ENCODE results near the gene C1GALT1.
"Not testable (repeated sequence)": the region's sequence is repeated elsewhere in the genome, so short reads cannot be mapped to it uniquely, and the experiment has no call there.

C1GALT1 gene

DNA sequence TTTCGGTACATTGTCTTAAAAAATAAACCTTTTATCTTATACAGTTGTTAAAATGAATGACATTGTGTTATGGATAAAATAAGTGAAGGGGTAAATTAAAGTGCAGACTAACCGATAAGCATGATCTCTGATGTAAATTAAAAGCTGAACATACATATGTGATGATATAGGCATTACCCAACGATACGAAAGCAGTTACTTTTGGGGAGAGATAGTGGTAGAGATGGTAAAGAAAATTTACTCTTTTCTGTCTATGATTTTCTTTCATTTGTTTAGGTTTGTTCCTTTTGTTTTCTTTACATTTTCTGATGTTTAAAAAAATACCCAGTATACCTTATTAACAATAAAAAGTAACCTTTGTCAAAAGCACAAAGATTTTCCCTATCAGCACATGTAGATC lies 6.4 kb downstream of the C1GALT1 start:
- H3K36me3 ChIP-seq (ENCODE audit: insufficient read depth, low read length) = peaks cover 11% of the 10 kb centered on the region; the same call in 1 of the 2 replicates
- H3K9me3 ChIP-seq (ENCODE audit: insufficient read depth, low read length, severe bottlenecking) = no peaks in the 10 kb centered on the region
- H3K4me1 ChIP-seq (ENCODE audit: insufficient read depth, low read length) = peaks cover 50% of the 10 kb centered on the region
- TF ChIP-seq EZH2 (IDR thresholded peaks at IDR 0.05; ENCODE audit: borderline replicate concordance, low read depth, low read length, severe bottlenecking) = no peak
- TF ChIP-seq, protein P1, sequence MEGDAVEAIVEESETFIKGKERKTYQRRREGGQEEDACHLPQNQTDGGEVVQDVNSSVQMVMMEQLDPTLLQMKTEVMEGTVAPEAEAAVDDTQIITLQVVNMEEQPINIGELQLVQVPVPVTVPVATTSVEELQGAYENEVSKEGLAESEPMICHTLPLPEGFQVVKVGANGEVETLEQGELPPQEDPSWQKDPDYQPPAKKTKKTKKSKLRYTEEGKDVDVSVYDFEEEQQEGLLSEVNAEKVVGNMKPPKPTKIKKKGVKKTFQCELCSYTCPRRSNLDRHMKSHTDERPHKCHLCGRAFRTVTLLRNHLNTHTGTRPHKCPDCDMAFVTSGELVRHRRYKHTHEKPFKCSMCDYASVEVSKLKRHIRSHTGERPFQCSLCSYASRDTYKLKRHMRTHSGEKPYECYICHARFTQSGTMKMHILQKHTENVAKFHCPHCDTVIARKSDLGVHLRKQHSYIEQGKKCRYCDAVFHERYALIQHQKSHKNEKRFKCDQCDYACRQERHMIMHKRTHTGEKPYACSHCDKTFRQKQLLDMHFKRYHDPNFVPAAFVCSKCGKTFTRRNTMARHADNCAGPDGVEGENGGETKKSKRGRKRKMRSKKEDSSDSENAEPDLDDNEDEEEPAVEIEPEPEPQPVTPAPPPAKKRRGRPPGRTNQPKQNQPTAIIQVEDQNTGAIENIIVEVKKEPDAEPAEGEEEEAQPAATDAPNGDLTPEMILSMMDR (IDR thresholded peaks at IDR 0.05; ENCODE audit: borderline replicate concordance, extremely low read depth, low read length, poor library complexity, severe bottlenecking) = no peak
- ATAC-seq (ENCODE audit: insufficient read depth, low read depth) (no peak), DNase-seq (no peak)
- H2AFZ ChIP-seq (ENCODE audit: low read depth, low read length) = no peak overlapping the region
- H3K27ac ChIP-seq (ENCODE audit: low read length) = no peak overlapping the region
- H3K9ac ChIP-seq (ENCODE audit: low read depth, low read length) = no peak overlapping the region
- H3K27me3 ChIP-seq (ENCODE audit: insufficient read depth, low read length, poor library complexity) = no peaks in the 10 kb centered on the region
- no peak overlapping the region for H3K4me2 ChIP-seq (ENCODE audit: insufficient read depth, low read length)
- no peak overlapping the region for H3K4me3 ChIP-seq (ENCODE audit: low read depth in 1 of 2, low read length in 2 of 2)
- H4K20me1 ChIP-seq (ENCODE audit: insufficient read depth, low read length) = peaks cover 48% of the 10 kb centered on the region; the same call in 1 of the 2 replicates
- peaks cover 93% of the 10 kb centered on the region for H3K79me2 ChIP-seq (ENCODE audit: insufficient read depth, low read length)

DNA sequence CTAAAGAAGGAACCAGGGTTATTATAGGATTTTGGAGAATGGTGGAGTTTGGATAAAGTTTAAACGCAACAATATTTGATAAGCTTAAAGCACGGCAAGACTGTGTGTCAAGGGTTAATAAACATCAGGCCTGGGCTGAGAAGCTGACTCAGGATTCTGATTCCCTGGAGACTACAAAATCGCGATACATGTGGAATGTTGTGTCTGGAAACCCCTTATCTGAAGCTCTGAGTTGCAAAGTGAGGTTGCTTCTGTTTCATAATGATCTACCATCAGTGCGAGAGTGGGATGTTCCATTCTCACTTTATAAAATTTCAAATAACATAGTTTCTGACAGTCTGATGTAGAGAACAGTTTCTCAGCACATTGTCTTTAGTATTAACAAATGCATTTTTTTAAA lies 7.8 kb downstream of the C1GALT1 start:
- Histone ChIP-seq H3K27me3 (ENCODE audit: insufficient read depth, low read length, poor library complexity) (no peaks in the 10 kb centered on the region), H3K9ac (ENCODE audit: low read depth, low read length) (no peak overlapping the region), H3K27ac (ENCODE audit: low read length) (no peak overlapping the region), H3K4me1 (ENCODE audit: insufficient read depth, low read length) (peaks cover 40% of the 10 kb centered on the region), H3K9me3 (ENCODE audit: insufficient read depth, low read length, severe bottlenecking) (no peaks in the 10 kb centered on the region), H2AFZ (ENCODE audit: low read depth, low read length) (no peak overlapping the region), H3K36me3 (ENCODE audit: insufficient read depth, low read length) (peaks cover 10% of the 10 kb centered on the region; the same call in 1 of the 2 replicates), H4K20me1 (ENCODE audit: insufficient read depth, low read length) (peaks cover 42% of the 10 kb centered on the region; the same call in 1 of the 2 replicates), H3K4me3 (ENCODE audit: low read depth in 1 of 2, low read length in 2 of 2) (no peak overlapping the region), H3K4me2 (ENCODE audit: insufficient read depth, low read length) (no peak overlapping the region), H3K79me2 (ENCODE audit: insufficient read depth, low read length) (peaks cover 93% of the 10 kb centered on the region)
- DNase-seq (no peak), ATAC-seq (ENCODE audit: insufficient read depth, low read depth) (no peak)
- no peak for TF ChIP-seq EZH2 (IDR thresholded peaks at IDR 0.05; ENCODE audit: borderline replicate concordance, low read depth, low read length, severe bottlenecking)
- TF ChIP-seq, protein P1 (IDR thresholded peaks at IDR 0.05; ENCODE audit: borderline replicate concordance, extremely low read depth, low read length, poor library complexity, severe bottlenecking) = no peak

DNA sequence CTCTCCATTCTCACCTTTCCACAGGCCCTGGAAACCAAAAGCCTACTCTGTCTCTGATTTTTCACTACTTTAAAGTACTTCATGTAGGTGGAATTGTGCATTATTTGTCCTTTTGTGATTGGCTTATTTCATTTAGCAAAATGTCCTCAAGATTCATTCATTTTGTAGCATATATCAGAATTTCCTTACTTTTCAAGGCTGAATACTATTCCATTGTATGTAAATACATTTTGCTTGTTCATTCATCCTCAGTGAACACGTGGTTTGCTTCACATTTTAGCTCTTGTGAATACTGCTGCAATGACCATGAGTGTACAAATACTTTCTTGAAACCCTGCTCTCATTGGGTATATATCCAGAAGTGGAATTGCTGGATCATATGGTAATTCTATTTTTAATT lies 8.8 kb downstream of the C1GALT1 start:
- Histone ChIP-seq H3K4me2 (ENCODE audit: insufficient read depth, low read length) (no peak overlapping the region), H3K9me3 (ENCODE audit: insufficient read depth, low read length, severe bottlenecking) (no peaks in the 10 kb centered on the region)

DNA sequence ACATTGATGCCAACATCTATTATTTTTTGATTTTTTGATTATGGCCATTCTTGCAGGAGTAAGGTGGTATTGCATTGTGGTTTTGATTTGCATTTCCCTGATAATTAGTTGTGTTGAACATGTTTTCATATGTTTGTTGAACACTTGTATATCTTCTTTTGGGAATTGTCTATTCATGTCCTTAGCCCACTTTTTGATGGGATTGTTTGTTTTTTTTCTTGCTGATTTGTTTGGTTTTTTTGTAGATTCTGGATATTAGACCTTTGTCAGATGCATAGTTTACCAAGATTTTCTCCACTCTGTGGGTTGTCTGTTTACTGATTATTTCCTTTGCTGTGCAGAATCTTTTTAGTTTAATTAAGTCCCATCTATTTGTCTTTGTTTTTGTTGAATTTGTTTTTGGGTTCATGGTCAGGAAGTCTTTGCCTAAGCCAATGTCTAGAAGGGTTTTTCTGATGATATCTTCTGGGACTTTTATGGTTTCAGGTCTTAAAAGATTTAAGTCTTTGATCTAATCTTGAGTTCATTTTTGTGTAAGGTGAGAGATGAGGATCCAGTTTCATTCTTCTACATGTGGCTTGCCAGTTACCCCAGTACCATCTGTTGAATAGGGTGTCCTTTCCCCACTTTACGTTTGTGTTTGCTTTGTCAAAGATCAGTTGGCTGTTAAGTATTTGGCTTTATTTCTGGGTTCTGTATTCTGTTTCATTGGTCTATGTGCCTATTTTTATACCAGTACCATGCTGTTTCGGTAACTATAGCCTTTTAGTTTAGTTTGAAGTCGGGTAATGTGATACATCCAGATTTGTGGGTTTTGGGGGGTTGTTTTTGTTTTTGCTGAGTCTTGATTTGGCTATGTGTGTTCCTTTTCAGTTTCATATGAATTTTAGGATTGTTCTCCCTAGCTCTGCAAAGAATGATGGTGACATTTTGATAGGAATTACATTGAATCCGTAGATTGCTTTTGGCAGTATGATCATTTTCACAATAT lies 10.7 kb downstream of the C1GALT1 start:
- H2AFZ ChIP-seq (ENCODE audit: low read depth, low read length); H3K36me3 ChIP-seq (ENCODE audit: insufficient read depth, low read length); H3K9ac ChIP-seq (ENCODE audit: low read depth, low read length); H3K27me3 ChIP-seq (ENCODE audit: insufficient read depth, low read length, poor library complexity); DNase-seq; H3K4me2 ChIP-seq (ENCODE audit: insufficient read depth, low read length); H3K4me3 ChIP-seq (ENCODE audit: low read depth in 1 of 2, low read length in 2 of 2); H3K9me3 ChIP-seq (ENCODE audit: insufficient read depth, low read length, severe bottlenecking): not testable (repeated sequence)
- peaks cover 86% of the 10 kb centered on the region for H3K79me2 ChIP-seq (ENCODE audit: insufficient read depth, low read length)
- H3K4me1 ChIP-seq (ENCODE audit: insufficient read depth, low read length) = peaks cover 21% of the 10 kb centered on the region
- H4K20me1 ChIP-seq (ENCODE audit: insufficient read depth, low read length) = peaks cover 23% of the 10 kb centered on the region; the same call in 1 of the 2 replicates
- H3K27ac ChIP-seq (ENCODE audit: low read length) = 0 out of 2 replicates have a peak overlapping the region, but pooled peaks have one; percentile 31
- ATAC-seq (ENCODE audit: insufficient read depth, low read depth) = peak; percentile 66

More for the DNA sequence above, 8.8 kb downstream of the C1GALT1 start:
- TF ChIP-seq, protein P1 (IDR thresholded peaks at IDR 0.05; ENCODE audit: borderline replicate concordance, extremely low read depth, low read length, poor library complexity, severe bottlenecking) = no peak
- TF ChIP-seq EZH2 (IDR thresholded peaks at IDR 0.05; ENCODE audit: borderline replicate concordance, low read depth, low read length, severe bottlenecking) = no peak
- peaks cover 93% of the 10 kb centered on the region for H3K79me2 ChIP-seq (ENCODE audit: insufficient read depth, low read length)
- no peak overlapping the region for H3K4me3 ChIP-seq (ENCODE audit: low read depth in 1 of 2, low read length in 2 of 2)
- no peak overlapping the region for H3K9ac ChIP-seq (ENCODE audit: low read depth, low read length)
- no peaks in the 10 kb centered on the region for H3K27me3 ChIP-seq (ENCODE audit: insufficient read depth, low read length, poor library complexity)
- H3K36me3 ChIP-seq (ENCODE audit: insufficient read depth, low read length) = peaks cover under 1% of the 10 kb centered on the region; the same call in 1 of the 2 replicates
- peaks cover 32% of the 10 kb centered on the region; the same call in 1 of the 2 replicates for H4K20me1 ChIP-seq (ENCODE audit: insufficient read depth, low read length)
- H2AFZ ChIP-seq (ENCODE audit: low read depth, low read length) = no peak overlapping the region
- DNase-seq = no peak
- no peak overlapping the region for H3K27ac ChIP-seq (ENCODE audit: low read length)
- H3K4me1 ChIP-seq (ENCODE audit: insufficient read depth, low read length) = peaks cover 32% of the 10 kb centered on the region
- ATAC-seq (ENCODE audit: insufficient read depth, low read depth) = no peak

DNA sequence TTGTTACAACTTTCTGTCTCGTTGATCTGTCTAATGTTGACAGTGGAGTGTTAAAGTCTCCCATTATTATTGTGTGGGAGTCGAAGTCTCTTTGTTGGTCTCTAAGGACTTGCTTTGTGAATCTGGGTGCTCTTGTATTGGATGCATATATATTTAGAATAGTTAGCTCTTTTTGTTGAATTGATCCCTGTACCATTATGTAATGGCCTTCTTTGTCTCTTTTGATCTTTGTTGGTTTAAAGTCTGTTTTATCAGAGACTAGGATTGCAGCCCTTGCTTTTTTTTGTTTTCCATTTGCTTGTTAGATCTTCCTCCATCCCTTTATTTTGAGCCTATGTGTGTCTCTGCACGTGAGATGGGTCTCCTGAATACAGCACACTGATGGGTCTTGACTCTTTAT lies 17.2 kb downstream of the C1GALT1 start:
- not testable (repeated sequence) for H3K9ac ChIP-seq (ENCODE audit: low read depth, low read length); H3K27ac ChIP-seq (ENCODE audit: low read length); H3K4me2 ChIP-seq (ENCODE audit: insufficient read depth, low read length); DNase-seq; H3K4me3 ChIP-seq (ENCODE audit: low read depth in 1 of 2, low read length in 2 of 2); H3K27me3 ChIP-seq (ENCODE audit: insufficient read depth, low read length, poor library complexity); H2AFZ ChIP-seq (ENCODE audit: low read depth, low read length); H3K9me3 ChIP-seq (ENCODE audit: insufficient read depth, low read length, severe bottlenecking); ATAC-seq (ENCODE audit: insufficient read depth, low read depth); H3K36me3 ChIP-seq (ENCODE audit: insufficient read depth, low read length)
- Histone ChIP-seq H4K20me1 (ENCODE audit: insufficient read depth, low read length) (peaks cover 38% of the 10 kb centered on the region), H3K4me1 (ENCODE audit: insufficient read depth, low read length) (peaks cover 43% of the 10 kb centered on the region), H3K79me2 (ENCODE audit: insufficient read depth, low read length) (peaks cover 76% of the 10 kb centered on the region)
